NAMALWA (cell line): ENCODE data around the gene TAF3.

Experiments
- DNase-seq: peaks from one replicate; pipeline ENCODE4 v3.0.0-alpha.2; 2015; ENCODE audit warnings: low spot score

TAF3 gene

DNA sequence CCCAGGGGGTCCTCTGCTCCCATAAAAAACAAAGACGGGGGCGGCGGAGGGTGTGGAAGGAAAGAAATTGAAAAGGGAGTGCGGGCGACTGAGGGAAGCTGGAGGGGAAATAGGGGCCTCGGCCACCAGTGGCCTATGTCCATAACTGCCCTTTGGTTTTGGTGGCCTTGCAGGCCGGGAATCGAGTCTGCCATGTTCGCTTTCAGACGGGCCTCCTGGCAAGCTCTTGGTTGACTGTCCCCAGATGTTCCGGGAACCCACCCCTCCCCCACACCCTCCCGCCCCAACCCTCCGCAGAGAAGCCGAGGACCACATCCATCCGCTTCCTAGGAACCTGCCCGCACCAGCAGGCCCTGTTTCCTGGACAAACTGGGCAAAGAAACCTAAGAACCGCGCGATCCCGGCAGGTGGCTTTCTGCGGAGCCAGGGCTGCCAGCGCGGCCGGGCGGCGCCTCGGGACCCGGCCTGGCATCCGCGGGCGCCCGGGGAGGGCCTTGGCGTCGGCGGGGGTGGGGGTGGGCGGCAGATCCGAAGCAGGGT is 216.2 kb downstream of the TAF3 start:
- no peak for DNase-seq

DNA sequence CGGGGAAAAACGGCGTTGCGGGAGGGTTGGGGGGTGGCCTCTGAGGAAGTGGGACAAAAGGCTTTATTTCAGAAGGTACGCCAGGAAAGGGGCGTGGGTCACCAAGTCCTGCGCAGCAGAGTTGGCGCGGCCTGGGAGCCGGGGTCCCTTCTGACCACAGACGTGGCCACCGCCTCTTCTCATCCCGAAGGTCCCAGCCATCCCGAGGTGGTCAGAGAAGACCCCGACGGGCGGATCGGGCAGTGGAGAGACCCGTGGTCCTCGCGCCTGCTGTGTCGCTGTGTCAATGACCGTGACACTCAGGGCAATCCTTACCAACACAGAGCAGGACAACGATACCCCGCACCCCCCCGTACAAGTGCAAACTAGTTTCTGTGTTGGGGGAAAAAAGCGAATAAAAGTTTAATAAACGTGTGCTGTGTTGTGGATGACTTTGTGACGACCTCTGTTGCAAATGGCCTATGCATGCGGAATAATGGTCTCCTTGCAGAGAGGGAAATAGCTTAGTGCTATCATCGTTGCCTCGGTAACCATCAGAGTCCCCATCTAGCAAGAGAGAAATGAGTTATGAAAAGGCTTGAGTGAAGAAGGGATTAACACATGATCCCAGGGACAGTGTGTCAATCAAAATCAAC is 216.8 kb downstream of the TAF3 start:
- peak; percentile 9 for DNase-seq

DNA sequence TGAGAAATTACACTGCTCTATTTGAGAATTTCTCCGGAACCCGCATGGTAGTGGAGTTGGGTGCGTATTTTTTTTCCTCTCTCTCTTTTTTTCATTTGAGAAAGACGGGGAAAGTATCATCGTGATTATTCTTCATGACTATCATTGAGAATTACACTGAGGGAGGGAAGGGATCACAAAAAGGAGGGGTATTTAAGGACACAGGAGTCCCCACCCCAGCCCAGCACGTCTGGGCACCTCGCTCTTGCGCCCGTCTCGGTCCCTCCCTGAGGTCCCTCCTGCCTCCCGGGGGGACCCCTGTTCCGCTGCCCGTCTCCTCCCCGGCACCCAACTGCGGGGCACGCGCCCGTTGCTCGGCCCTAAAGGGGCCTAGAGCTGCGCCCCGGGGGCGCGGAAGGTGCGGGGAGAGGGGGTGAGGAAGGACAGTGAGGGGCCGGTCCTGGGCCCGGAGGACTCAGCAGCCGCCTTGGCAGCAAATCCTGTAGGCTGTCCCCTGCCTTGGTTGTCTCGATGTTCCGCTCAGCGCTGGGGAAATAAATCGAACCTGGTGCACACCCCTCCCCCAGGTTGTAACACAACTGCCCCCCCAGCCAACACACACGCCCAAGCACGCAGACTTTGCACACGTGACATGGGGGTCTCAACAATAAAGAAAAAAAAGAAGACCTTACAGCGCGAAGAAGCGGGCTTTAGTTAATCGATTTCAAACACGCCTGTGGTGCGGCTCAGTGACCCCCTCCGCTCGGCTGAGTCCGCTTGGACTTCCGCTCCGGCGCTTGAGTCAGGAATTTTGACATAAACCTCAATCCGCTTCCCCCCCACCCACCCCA is 217.6 kb downstream of the TAF3 start:
- no peak for DNase-seq

DNA sequence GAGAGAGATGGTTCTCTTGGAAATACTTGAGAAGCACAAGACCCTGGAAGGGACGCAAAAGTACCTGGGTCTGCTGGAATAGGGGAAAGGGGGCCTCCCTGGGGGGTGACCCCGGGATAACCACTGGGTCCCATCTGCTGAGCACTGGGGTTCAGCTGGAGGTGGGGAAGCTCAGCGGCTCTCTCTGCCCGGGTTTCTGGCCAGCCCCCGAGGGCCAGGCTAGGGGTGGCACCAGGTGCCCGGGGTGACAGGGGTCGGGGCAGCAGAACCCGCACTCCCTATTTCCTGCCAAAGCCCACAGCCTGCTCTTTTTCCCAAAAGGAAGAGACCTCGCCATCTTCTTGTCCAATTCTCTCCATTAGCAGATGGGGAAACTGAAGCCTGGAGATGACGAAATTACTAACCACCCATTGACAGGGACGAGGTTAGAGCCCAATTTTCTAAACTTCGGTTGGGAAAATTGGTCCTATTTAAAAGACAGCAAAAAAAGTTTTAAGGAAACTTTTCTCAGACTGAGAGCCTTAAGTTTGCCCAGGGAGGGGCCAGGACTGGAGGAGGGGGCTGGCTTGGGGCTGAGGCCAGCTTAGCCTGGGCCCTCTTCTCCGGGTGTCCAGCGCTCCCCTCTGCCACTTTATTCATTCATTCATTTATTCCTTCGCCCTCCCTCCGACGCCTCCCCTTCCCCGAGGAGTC is 218.3 kb downstream of the TAF3 start:
- no peak for DNase-seq

DNA sequence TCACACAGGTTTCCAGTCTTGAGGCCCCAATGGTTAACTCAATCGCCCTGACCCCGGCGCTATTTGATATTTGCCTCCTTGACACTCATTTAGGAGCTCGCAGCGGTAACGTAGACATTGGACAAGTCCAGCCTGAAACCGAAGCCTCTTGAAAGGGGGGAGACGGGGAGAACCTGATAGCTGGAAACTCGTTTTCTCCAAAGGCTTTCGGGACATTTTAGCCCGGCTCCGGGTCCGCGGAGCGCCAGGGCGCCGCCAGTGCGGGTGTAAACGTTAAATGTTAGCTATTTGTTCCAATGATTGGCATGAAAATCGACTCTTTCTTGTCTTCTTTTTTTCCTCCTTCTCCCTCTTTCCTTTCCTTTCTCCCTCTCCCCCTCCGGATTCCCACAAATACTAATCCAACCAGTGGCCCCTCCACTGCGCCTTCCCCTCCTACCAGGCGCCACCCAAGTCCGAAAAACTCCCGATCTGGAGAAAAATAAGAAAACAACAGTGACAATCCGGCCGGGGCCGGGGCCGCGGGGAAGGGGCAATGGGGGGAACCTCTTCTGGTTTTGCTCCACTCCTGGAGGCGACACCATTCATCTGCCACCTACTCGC is 219.0 kb downstream of the TAF3 start:
- no peak for DNase-seq

DNA sequence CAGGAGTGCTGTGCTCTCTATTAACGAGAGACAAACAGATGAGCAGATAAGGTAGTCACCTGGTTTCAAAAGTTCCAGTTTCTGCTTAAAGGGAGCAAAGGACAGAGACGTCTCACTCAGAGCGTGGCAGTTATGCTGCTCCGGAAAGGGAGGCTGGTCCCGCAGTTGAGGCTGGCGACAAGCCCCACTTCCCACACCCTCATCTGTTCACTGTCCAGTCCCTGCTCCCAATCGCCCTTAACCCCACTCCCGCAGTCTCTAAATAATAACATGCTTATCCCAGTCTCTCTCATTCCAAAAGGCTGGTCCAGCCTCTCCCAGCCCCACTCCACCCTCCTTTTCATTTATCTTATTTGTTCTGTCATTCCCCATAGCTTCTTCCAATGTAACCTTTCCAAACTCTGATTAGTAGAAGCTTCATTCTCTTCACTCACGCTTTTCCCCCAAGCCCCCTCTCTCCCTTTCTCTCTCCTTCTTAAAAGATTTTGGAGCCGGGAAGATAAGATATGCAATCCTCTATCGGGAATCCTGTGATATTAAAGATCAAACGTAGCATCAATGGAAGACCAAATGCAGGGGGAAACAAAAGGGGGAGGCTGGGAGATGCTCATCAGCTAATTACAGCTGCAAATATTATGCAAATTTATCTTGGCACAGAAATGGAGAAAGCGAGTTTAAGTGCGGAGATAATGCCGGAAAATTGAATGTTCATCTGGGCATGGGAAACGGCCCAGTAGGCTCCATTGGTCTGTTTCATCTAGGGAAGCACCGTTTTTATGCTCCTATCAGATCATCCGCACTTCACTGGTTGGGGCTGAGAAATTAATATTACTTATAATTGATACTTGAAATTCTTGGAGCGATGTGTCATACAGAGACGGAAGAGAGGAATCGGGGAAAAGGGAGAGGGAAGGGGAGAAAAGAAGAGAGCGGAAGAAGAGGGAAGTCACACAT is 219.9 kb downstream of the TAF3 start:
- no peak for DNase-seq

DNA sequence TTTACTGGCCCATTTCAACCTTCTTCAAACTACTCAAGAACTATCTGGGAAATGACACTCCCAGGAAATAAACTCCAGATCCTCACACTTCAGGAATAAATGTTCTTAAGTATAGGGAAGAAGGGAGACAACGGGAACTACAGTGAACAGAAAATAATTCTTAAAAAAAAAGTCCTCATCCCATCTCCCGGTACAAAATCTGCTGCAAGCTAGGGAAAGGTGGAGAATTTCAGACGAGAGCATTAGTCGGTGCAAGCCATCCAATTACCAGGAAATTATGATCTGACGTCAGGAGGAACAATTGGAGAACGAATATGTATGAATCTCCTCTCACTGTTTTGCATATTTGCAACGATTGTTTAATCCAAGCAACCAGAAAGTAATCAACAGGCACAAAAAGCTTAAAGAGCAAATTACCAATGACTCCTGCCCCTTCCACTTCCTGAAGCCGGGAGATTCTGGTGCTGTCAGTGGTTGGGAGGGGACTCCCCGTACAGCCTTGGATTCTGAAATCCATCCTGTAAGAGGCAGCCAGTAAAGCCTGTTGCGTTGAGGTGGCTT is 221.1 kb downstream of the TAF3 start:
- no peak for DNase-seq

DNA sequence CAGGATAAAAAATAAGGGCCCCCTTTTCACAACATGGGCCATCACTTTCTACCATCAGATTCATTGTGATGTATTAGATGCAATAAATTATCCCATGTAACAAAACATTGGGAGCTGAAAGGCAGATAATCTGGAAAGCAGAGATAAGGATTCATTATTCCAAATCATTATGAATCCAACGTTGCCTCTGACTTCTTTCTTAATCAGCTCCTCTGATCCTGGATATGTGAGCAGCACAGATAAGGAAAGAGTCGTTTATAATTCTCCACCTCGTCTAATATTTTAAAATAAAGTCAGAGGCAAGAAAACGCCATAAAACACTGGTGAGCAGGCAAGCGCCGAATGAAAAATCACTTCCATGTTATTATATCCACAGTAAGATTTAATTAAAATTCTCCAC is 222.3 kb downstream of the TAF3 start:
- no peak for DNase-seq

DNA sequence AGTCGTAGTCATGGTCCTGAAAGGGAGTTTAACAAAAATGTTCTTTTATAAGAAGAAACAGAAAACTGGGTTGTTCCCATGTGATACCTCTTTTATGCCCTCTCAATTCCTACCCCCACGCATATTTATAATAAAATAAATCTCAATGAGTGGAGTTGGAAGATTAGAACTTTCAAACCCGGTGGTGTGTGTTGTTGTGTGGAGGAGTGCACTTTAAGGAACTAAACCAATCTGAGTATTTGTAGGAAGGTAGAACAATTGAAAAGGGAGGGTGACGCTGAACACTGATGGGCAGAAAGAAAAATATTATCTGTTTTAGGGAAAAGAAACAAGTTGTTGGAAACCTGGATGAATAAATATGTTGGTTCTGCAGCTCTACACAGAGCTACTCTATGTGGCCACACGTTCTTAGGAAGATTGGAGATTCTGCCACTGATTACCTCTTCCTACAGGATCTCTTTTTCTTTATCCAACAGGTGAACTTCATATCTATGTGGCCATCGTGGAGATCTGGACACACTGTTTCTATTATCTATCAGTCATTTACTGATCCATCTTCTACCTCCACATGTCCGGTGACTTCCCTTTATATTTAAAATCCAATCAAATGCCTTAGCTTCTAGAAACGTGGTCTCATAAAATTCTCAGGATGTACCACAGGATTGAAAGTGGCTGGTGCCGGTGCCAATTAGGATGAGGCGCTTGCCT is 223.1 kb downstream of the TAF3 start:
- DNase-seq, result no peak

DNA sequence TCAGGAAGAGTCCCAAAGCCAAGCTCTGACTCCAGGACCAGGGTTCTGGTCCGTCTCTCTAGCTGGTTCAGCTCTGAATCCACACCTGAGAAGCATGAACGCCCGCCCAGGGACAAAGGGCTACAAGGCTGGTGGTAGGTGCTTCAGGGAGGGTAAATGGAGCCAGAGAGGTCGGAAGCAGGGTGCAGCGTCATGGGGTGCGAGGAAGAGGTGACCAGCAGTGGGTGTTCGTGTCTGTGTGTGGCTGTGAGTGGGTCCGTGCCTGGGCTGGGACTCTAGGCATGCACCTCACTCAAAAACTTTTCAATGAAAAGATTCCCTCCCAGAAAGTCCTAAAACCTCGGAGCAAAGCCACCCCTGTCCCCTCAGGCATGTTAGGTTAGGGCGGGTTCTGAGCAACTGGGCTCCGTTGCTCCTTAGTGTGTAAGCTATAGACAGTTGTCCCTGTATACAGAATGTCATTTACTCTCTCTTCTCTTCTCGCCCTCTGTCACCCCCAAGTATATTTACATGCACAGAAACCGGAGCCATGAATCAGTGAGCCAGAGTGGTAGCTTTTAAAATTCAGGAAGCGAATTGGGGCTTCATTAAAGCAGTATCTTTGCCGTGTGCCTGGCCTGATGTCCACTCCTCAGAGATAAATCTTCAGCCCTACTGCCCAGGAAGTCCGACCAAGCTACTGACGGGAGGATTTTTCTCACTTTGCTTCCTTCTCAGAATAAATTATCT is 223.9 kb downstream of the TAF3 start:
- DNase-seq, result no peak

DNA sequence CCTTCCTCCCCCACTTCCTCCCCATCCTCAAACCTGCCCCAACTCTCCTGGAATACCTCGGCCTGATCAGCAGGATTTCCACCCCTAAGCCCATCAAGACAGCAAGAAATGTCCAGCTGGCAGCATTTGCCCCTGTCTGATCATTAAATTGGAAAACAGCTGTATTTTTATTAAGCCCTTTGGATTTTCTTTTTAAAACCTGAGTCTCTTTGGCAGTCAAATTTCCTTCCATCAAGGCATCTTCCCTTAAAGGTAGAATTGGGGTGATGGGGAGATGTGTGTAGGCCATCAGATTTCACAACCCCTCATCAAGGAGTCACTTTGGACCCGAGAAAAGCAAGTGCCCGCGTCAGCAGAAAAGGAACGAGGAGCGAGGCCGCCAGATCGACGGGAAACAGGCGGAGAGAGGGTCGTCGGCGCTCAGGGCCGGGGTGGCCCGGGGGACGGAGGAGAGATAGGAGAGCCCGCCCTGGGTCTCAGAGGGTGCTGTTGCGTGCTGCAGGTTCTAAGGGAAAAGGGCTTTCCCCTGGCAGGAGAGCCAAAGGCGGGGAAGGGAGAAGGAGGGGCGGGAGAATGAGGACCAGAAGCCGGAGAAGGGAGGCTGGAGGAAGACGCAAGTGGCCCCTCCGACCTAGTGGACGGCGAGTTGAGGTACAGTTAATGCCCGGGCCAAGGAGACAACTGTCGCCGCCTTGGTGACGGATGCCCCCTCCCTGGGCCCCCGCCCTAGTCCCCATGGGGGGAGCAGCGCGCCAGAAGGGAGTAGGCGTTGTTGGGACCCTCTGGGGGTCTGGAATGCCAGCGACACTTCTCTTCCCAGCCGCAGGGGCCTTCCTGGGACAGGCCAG is 224.6 kb downstream of the TAF3 start:
- DNase-seq, result no peak

DNA sequence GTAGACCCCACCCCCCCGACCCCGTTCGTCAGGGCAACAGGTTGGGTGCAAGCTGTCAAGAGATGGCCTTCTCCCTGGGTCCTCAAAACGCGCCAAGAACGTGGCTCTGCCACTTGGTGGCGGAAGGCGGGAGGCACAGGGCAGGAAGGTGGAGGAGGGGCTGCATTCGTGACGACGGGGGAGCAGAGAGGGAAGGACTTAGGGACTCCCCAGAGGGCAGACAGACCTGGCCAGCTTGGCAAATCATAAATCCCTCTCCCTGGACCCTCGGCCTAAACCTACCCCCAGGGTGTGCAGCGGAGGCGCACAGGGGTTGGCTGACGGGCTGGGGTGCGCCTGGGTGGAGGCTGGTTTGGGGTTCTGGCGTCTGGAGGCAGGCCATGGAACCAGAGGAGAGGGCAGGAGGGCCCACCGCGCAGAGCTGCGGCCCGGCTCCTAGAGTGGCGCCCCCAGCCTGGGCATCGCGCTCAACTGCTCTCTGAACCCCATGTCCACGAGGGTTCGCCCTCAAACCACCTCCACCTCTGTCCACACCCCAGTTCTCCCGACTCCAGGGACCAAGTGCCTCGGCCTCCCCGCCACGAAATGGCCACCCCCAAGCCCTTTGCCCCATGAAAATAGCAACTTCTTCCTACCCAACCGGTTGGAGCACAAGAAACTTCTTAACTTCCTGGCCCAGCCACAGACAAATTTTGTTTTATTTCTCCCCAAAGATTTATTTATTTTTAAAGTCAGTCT is 225.4 kb downstream of the TAF3 start:
- no peak for DNase-seq

DNA sequence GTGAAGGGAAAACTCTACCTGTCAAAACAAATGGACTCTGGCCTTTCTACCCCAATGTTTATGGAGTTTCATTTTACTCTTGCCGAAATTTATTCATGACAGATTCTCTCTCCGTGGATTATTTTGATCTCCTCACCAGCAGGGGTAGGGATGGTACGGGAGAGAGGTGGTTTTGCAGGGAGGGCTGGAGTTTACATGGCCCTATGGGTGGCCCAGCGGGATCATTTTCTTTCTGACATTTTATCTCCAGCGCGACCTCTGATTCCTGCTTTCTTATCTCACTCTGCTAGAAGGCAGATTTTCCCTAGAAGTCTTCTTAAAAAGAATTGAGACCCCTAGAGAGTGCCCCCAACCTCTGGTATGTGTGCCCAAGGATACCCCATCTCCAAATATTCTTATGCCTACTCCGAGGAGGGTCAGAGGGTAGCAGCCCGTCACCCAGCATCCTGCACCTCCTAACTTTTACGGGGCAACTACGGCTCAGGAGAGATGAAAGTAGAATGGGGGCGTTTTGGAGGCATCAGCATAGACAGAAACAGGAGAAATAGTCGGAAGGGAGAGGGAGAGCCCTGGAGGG is 226.1 kb downstream of the TAF3 start:
- DNase-seq, result no peak

DNA sequence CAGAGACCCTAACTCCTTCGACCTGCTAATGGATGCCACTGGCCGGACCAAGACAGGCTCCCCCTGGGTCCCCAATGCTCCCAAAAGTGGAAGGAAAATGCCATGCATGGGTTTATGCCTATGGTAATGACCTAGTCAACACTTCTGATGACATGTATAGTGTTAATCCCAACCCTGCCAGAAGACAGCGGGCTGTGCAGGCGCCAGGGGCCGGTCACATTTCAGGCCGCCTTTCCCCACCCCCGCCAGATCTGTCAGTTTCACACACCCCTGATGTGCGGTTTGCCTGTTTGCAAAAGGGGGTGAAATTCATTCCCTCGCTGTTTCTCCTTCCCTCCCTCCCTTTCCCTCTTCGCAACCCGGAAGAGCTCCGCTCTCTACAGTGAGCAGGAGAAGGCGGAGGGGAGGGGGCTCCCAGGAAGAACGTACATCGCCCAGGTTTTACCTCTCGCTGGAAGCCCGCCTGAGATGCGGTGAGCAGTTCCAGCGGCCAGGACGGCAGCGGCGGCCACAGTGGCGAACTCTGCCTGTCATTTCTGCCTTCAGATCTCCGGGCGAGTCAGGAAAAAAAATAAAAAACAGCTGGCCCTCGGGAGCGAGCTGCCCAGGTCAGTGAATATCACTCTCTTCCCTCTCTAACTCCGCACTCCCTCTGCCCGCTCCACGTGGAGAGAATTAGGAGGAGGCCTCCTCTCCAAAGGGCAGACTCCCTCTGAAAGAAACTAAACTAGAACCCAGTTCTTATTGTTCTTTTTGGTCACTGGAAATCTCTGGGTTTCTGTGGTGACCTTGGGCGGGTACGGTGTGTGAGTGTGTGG is 226.8 kb downstream of the TAF3 start:
- DNase-seq, result no peak

DNA sequence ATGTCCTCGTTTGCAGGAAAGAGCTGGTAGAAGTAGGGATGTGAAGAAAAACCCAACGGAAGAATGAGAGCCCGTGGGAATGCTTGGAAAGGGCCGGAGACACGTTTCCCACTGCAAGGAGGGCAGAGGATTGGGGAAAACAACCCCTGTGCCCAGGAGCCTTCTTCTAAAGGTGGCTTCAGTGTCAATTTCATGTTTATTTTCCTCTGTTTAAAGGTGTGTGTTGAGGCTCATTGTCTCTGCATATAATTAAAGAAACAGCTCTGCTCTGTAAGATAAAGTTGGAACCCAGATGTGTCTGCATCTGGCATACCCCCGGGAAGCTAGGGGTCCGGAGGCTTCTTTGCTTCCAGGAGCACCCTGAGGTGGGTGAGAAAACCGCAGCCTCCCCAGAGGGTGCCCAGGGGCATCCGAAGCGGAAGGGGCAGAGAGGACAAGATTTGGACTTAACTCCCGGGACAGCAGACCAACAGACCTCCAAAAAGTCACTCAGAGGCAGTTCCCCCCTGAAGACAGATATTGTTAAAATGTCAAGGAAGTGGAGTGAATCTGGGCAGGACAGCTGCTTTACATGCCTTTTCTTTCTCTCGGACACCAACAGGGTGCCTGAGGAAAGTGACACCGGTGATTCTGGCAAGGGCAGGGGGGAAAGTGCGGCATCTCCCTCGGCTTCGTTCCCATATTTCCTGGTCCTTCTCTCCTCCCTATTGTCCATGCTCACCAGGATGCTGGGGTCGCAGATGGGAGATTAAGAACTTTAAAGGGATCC is 227.6 kb downstream of the TAF3 start:
- DNase-seq, result no peak
